HG02938 (cell line): ENCODE results near the gene ETNK2.

Experiments used
- ATAC-seq: cut with Tn5 transposase; IDR thresholded peaks from one replicate; pipeline ENCODE4 v1.9.1; 2021; ENCODE audit warnings: mild to moderate bottlenecking, moderate library complexity; ENCODE audit not compliant: unreplicated experiment

ETNK2 gene

GRCh38 chr1:204128964-204129896 lies 22.6 kb downstream of the ETNK2 start:
- no peak for ATAC-seq

GRCh38 chr1:204128464-204128963 lies 23.3 kb downstream of the ETNK2 start:
- no peak for ATAC-seq

GRCh38 chr1:204127597-204128242 lies 24.1 kb downstream of the ETNK2 start:
- ATAC-seq: no peak

GRCh38 chr1:204126956-204127355 lies 24.9 kb downstream of the ETNK2 start:
- no peak for ATAC-seq

GRCh38 chr1:204126386-204126785 lies 25.5 kb downstream of the ETNK2 start:
- no peak for ATAC-seq

- no peak for ATAC-seq
These were observed 26.0 kb downstream of the ETNK2 start for GRCh38 chr1:204125759-204126351.

GRCh38 chr1:204124639-204125038 lies 27.2 kb downstream of the ETNK2 start:
- ATAC-seq: no peak

GRCh38 chr1:204123376-204123775 lies 28.5 kb downstream of the ETNK2 start:
- no peak for ATAC-seq

GRCh38 chr1:204121840-204122555 lies 29.8 kb downstream of the ETNK2 start:
- ATAC-seq: no peak

- ATAC-seq: no peak
These were observed 35.3 kb downstream of the ETNK2 start for GRCh38 chr1:204116539-204116938.

- ATAC-seq: no peak
These were observed 36.7 kb downstream of the ETNK2 start for GRCh38 chr1:204115116-204115515.

GRCh38 chr1:204114606-204115005 lies 37.2 kb downstream of the ETNK2 start:
- ATAC-seq: no peak

- ATAC-seq: no peak
These were observed 37.9 kb downstream of the ETNK2 start for GRCh38 chr1:204113896-204114295.

- no peak for ATAC-seq
These were observed 38.7 kb downstream of the ETNK2 start for GRCh38 chr1:204112876-204113730.

GRCh38 chr1:204110894-204111633 lies 40.8 kb downstream of the ETNK2 start:
- ATAC-seq: no peak

GRCh38 chr1:204108312-204109141 lies 43.3 kb downstream of the ETNK2 start:
- ATAC-seq: no peak

GRCh38 chr1:204107892-204108291 lies 44.0 kb downstream of the ETNK2 start:
- ATAC-seq: no peak

GRCh38 chr1:204106825-204107224 lies 45.0 kb downstream of the ETNK2 start:
- ATAC-seq: no peak
